Measurements from ENCODE around the gene FBLN2.

Gene FBLN2

GRCh38 chr3:13656584-13657301 is 107.8 kb downstream of the FBLN2 start:
- Histone ChIP-seq H3K4me3 (ENCODE audit: low read depth, low read length) (no peak overlapping the region), H3K79me1 (ENCODE audit: low read length) (no peaks in the 10 kb centered on the region), H3K4me2 (ENCODE audit: low read length) (no peak overlapping the region), H2BK12ac (ENCODE audit: low read length) (no peak overlapping the region), H3K9ac (ENCODE audit: low read length) (no peak overlapping the region), H4K12ac (ENCODE audit: low read depth, low read length) (no peak overlapping the region), H3K79me2 (ENCODE audit: control insufficient read depth, insufficient read depth, low read length, poor library complexity) (no peaks in the 10 kb centered on the region), H3K36me3 (ENCODE audit: control insufficient read depth in 1 of 2, insufficient read depth in 2 of 2, low read length in 2 of 2) (no peaks in the 10 kb centered on the region), H2AK5ac (ENCODE audit: low read length) (no peak overlapping the region), H3K14ac (ENCODE audit: low read length) (no peak overlapping the region), H4K91ac (ENCODE audit: low read depth, low read length) (no peak overlapping the region), H3K27ac (ENCODE audit: low read depth, low read length) (no peak overlapping the region), H3K4me1 (ENCODE audit: control insufficient read depth in 1 of 2, insufficient read depth in 2 of 2, low read length in 2 of 2) (peaks cover 3 to 6% of the 10 kb centered on the region in 2 experiments), H3K9me3 (ENCODE audit: insufficient read depth, low read depth, low read length) (peaks cover 4% of the 10 kb centered on the region), H3K18ac (ENCODE audit: low read length) (no peak overlapping the region), H2BK120ac (ENCODE audit: insufficient read depth, low read length, poor library complexity) (no peak overlapping the region), H3K4ac (ENCODE audit: low read depth, low read length) (no peak overlapping the region), H3K23ac (ENCODE audit: low read length) (no peak overlapping the region), H2AFZ (ENCODE audit: insufficient read depth, low read length, poor library complexity) (no peak overlapping the region), H3K27me3 (ENCODE audit: insufficient read depth, low read length) (peaks cover 12% of the 10 kb centered on the region), H2BK5ac (ENCODE audit: low read depth, low read length, poor library complexity) (no peak overlapping the region), H4K8ac (ENCODE audit: low read depth, low read length) (no peak overlapping the region)
- DNase-seq, result no peak
- no CpG with 5 or more reads among the region's 8 CpGs for WGBS (ENCODE audit: extremely low coverage, insufficient coverage, insufficient read length)

DNA sequence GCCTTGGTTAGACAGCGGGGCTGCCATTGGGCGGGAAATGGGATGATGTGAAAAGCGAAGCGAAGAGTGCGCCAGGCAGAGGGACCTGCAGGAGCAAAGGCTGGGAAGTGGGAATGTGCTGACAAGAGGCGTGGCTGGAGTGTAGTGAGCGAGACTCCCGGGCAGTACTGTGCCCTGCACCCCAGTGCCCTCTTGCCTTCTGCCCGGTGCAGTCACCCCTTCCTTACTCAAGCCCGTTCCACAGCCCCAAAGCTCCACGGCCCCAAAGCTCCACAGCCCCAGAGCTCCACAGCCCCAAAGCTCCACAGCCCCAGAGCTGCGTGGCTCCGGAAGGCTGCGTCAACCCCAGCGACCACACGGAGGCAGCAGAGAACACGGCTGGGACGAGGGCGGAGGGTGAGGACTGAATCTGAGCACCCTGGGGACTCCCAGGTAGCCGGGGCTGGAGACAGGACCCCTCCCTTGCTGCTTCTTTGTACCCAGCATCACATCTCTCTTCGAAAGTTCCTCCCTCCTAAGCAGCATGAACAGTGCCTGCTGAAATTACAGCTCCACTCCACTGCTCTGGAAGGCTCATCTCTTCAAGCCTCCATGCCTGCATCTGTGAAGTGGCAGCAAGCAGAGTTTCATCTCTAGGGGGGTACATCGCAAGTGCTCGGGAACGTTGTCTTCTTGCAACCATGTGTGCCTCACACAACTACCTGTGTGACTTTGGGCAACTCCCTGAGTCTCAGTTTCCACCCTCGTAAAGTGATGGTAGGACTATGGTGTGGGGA is 108.9 kb downstream of the FBLN2 start:
- Histone ChIP-seq H3K36me3 (ENCODE audit: control insufficient read depth in 1 of 2, insufficient read depth in 2 of 2, low read length in 2 of 2) (no peaks in the 10 kb centered on the region), H3K79me2 (ENCODE audit: control insufficient read depth, insufficient read depth, low read length, poor library complexity) (no peaks in the 10 kb centered on the region), H3K4me3 (ENCODE audit: low read depth, low read length) (peak overlapping the region; percentile 7), H2AK5ac (ENCODE audit: low read length) (no peak overlapping the region), H2AFZ (ENCODE audit: insufficient read depth, low read length, poor library complexity) (no peak overlapping the region), H3K4me2 (ENCODE audit: low read length) (no peak overlapping the region), H3K4ac (ENCODE audit: low read depth, low read length) (no peak overlapping the region), H4K12ac (ENCODE audit: low read depth, low read length) (no peak overlapping the region), H3K23ac (ENCODE audit: low read length) (no peak overlapping the region), H4K8ac (ENCODE audit: low read depth, low read length) (no peak overlapping the region), H3K9ac (ENCODE audit: low read length) (no peak overlapping the region), H3K27ac (ENCODE audit: low read depth, low read length) (no peak overlapping the region), H2BK5ac (ENCODE audit: low read depth, low read length, poor library complexity) (no peak overlapping the region), H3K79me1 (ENCODE audit: low read length) (no peaks in the 10 kb centered on the region), H2BK12ac (ENCODE audit: low read length) (no peak overlapping the region), H3K14ac (ENCODE audit: low read length) (no peak overlapping the region), H4K91ac (ENCODE audit: low read depth, low read length) (no peak overlapping the region), H2BK120ac (ENCODE audit: insufficient read depth, low read length, poor library complexity) (no peak overlapping the region), H3K4me1 (ENCODE audit: control insufficient read depth in 1 of 2, insufficient read depth in 2 of 2, low read length in 2 of 2) (peaks cover 3 to 6% of the 10 kb centered on the region in 2 experiments), H3K27me3 (ENCODE audit: insufficient read depth, low read length) (peaks cover 12% of the 10 kb centered on the region), H3K18ac (ENCODE audit: low read length) (no peak overlapping the region), H3K9me3 (ENCODE audit: insufficient read depth, low read depth, low read length) (peaks cover 5% of the 10 kb centered on the region)
- WGBS (ENCODE audit: extremely low coverage, insufficient coverage, insufficient read length), result no CpG with 5 or more reads among the region's 25 CpGs
- DNase-seq, result peak; percentile 43 to 81

GRCh38 chr3:13658681-13659080 is 109.8 kb downstream of the FBLN2 start:
- WGBS (ENCODE audit: extremely low coverage, insufficient coverage, insufficient read length), result no CpG with 5 or more reads among the region's 8 CpGs
- no peak overlapping the region for H4K91ac ChIP-seq (ENCODE audit: low read depth, low read length)
- no peak overlapping the region for H4K8ac ChIP-seq (ENCODE audit: low read depth, low read length)
- H2AFZ ChIP-seq (ENCODE audit: insufficient read depth, low read length, poor library complexity), result no peak overlapping the region
- no peaks in the 10 kb centered on the region for H3K79me1 ChIP-seq (ENCODE audit: low read length)
- no peak overlapping the region for H3K4ac ChIP-seq (ENCODE audit: low read depth, low read length)
- no peak overlapping the region for H4K12ac ChIP-seq (ENCODE audit: low read depth, low read length)
- no peak overlapping the region for H3K23ac ChIP-seq (ENCODE audit: low read length)
- H3K79me2 ChIP-seq (ENCODE audit: control insufficient read depth, insufficient read depth, low read length, poor library complexity), result no peaks in the 10 kb centered on the region
- H3K36me3 ChIP-seq (ENCODE audit: control insufficient read depth in 1 of 2, insufficient read depth in 2 of 2, low read length in 2 of 2), result no peaks in the 10 kb centered on the region
- no peak overlapping the region for H3K27ac ChIP-seq (ENCODE audit: low read depth, low read length)
- H3K9me3 ChIP-seq (ENCODE audit: insufficient read depth, low read depth, low read length), result peaks cover 5% of the 10 kb centered on the region
- H2BK5ac ChIP-seq (ENCODE audit: low read depth, low read length, poor library complexity), result no peak overlapping the region
- peaks cover 3 to 6% of the 10 kb centered on the region in 2 experiments for H3K4me1 ChIP-seq (ENCODE audit: control insufficient read depth in 1 of 2, insufficient read depth in 2 of 2, low read length in 2 of 2)
- H3K27me3 ChIP-seq (ENCODE audit: insufficient read depth, low read length), result peaks cover 12% of the 10 kb centered on the region
- no peak overlapping the region for H3K9ac ChIP-seq (ENCODE audit: low read length)
- peak; percentile 20 to 22 for DNase-seq
- H2AK5ac ChIP-seq (ENCODE audit: low read length), result no peak overlapping the region
- no peak overlapping the region for H3K4me3 ChIP-seq (ENCODE audit: low read depth, low read length)
- H3K4me2 ChIP-seq (ENCODE audit: low read length), result no peak overlapping the region
- H2BK120ac ChIP-seq (ENCODE audit: insufficient read depth, low read length, poor library complexity), result no peak overlapping the region
- no peak overlapping the region for H3K18ac ChIP-seq (ENCODE audit: low read length)
- H2BK12ac ChIP-seq (ENCODE audit: low read length), result no peak overlapping the region
- H3K14ac ChIP-seq (ENCODE audit: low read length), result no peak overlapping the region

- H2BK12ac ChIP-seq (ENCODE audit: low read length), result no peak overlapping the region
- H4K12ac ChIP-seq (ENCODE audit: low read depth, low read length), result no peak overlapping the region
- H3K27ac ChIP-seq (ENCODE audit: low read depth, low read length), result no peak overlapping the region
- no CpG with 5 or more reads among the region's 12 CpGs for WGBS (ENCODE audit: extremely low coverage, insufficient coverage, insufficient read length)
- H2BK120ac ChIP-seq (ENCODE audit: insufficient read depth, low read length, poor library complexity), result no peak overlapping the region
- H3K9me3 ChIP-seq (ENCODE audit: insufficient read depth, low read depth, low read length), result peaks cover 5% of the 10 kb centered on the region
- no peak overlapping the region for H3K9ac ChIP-seq (ENCODE audit: low read length)
- H2BK5ac ChIP-seq (ENCODE audit: low read depth, low read length, poor library complexity), result no peak overlapping the region
- no peak overlapping the region for H2AFZ ChIP-seq (ENCODE audit: insufficient read depth, low read length, poor library complexity)
- H3K23ac ChIP-seq (ENCODE audit: low read length), result no peak overlapping the region
- no peak overlapping the region for H3K18ac ChIP-seq (ENCODE audit: low read length)
- H3K27me3 ChIP-seq (ENCODE audit: insufficient read depth, low read length), result peaks cover 12% of the 10 kb centered on the region
- H3K4me3 ChIP-seq (ENCODE audit: low read depth, low read length), result no peak overlapping the region
- no peaks in the 10 kb centered on the region for H3K79me1 ChIP-seq (ENCODE audit: low read length)
- H3K4me1 ChIP-seq (ENCODE audit: control insufficient read depth in 1 of 2, insufficient read depth in 2 of 2, low read length in 2 of 2), result peaks cover 3 to 6% of the 10 kb centered on the region in 2 experiments
- H4K8ac ChIP-seq (ENCODE audit: low read depth, low read length), result no peak overlapping the region
- no peak overlapping the region for H3K14ac ChIP-seq (ENCODE audit: low read length)
- no peak overlapping the region for H3K4me2 ChIP-seq (ENCODE audit: low read length)
- H3K4ac ChIP-seq (ENCODE audit: low read depth, low read length), result no peak overlapping the region
- no peaks in the 10 kb centered on the region for H3K79me2 ChIP-seq (ENCODE audit: control insufficient read depth, insufficient read depth, low read length, poor library complexity)
- H4K91ac ChIP-seq (ENCODE audit: low read depth, low read length), result no peak overlapping the region
- H3K36me3 ChIP-seq (ENCODE audit: control insufficient read depth in 1 of 2, insufficient read depth in 2 of 2, low read length in 2 of 2), result no peaks in the 10 kb centered on the region
- DNase-seq, result peak; percentile 59 to 69
- no peak overlapping the region for H2AK5ac ChIP-seq (ENCODE audit: low read length)
Observed at GRCh38 chr3:13659221-13659969, 110.5 kb downstream of the FBLN2 start.
